ENCODE measurements around the gene CORO2A. TPM values are rescaled to one million over a fixed set of nuclear protein-coding genes. Genes with fewer than 3 reads are reported as not detected.

CORO2A gene
- total and polyA plus RNA-seq, 3 donors from 2014 or later: 28.0 to 50.5 (median 46.3) TPM

- TF ChIP-seq POLR2A (IDR thresholded peaks at IDR 0.05) (no peak), CTCF (IDR thresholded peaks at IDR 0.05) (no peak)
Observed at GRCh38 chr9:98075332-98075805, 117.1 kb downstream of the CORO2A start.

DNA sequence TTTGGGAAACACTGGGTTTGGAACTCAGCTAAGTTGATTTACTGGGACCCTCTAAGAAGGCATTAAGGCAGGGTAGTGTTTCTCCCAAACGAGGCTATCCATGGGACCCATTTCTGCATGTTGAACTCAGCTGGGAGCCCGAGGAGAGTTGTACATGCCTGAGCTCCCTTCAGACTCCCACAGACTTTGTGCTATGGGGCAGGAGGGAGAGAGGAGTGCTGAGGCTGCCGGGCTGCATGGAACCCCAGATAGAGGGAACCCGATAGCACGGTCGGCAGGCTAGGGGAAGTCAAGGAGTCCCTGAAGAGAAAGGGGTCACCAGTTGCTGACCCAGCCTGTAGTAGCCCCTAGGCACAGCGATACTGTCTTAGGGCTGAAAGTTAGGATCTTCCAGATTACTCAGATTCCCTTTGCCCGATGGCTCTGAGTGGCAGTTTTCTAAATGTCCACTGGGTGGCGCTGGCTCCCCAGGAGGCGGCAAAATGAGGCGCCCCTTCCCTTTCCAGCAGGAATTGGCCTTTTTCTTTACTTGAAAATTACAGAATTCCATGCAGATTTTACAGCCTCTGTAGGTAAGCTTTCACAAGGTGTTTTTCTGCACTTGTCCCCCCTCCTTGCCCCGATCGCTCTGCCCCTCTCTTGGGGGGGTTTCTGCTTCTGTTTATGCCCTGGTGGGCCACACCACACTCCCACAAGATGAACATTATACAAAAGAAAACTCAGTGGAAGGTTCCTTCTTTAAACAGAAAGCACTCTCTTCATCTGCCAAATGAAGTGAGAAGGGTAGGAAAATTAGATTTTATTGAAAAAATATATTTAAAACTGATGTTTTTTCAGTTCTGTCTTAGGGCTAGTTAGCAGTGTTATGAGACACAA, 118.1 kb downstream of the CORO2A start:
- no peak overlapping the region for H3K4me3 ChIP-seq
- WGBS, 2 donors: 23 to 25% methylated on average over 11 to 13 of the region's 13 CpGs
- intact Hi-C loops (cut with DNase I; ENCODE audit: low total_unique reads): loop anchor here (5.0 kb wide), 1 partner anchor 188 kb away; no protein-coding TSS in a partner anchor
- H3K27me3 ChIP-seq: no peaks in the 10 kb centered on the region
- TF ChIP-seq POLR2A (IDR thresholded peaks at IDR 0.05) (no peak), CTCF (IDR thresholded peaks at IDR 0.05) (peak; percentile 51 to 97 (median 89))
- peaks cover 5% of the 10 kb centered on the region for H3K4me1 ChIP-seq
- DNase-seq: peak; percentile 72
- H3K27ac ChIP-seq: no peak overlapping the region
- H3K9me3 ChIP-seq: no peaks in the 10 kb centered on the region
- H3K36me3 ChIP-seq (ENCODE audit: low read depth, missing control alignments): no peaks in the 10 kb centered on the region

More at GRCh38 chr9:98075332-98075805, 117.1 kb downstream of the CORO2A start:
- Histone ChIP-seq H3K36me3 (ENCODE audit: low read depth, missing control alignments) (no peaks in the 10 kb centered on the region), H3K27me3 (no peaks in the 10 kb centered on the region), H3K4me3 (no peak overlapping the region), H3K9me3 (no peaks in the 10 kb centered on the region), H3K27ac (no peak overlapping the region), H3K4me1 (peaks cover 5% of the 10 kb centered on the region)
- DNase-seq: peak; percentile 24
- intact Hi-C loops (cut with DNase I; ENCODE audit: low total_unique reads): no loop called here
- WGBS, 2 donors: 57 to 61% methylated on average over 6 of the region's 6 CpGs

GRCh38 chr9:98071737-98072136, 120.7 kb downstream of the CORO2A start:
- H3K27me3 ChIP-seq: no peaks in the 10 kb centered on the region
- no peak overlapping the region for H3K4me3 ChIP-seq
- H3K4me1 ChIP-seq: peaks cover 5% of the 10 kb centered on the region
- no peak overlapping the region for H3K27ac ChIP-seq
- WGBS, 2 donors: 79 to 94% methylated on average over 9 of the region's 9 CpGs
- no peak for DNase-seq
- H3K36me3 ChIP-seq (ENCODE audit: low read depth, missing control alignments): no peaks in the 10 kb centered on the region
- no peaks in the 10 kb centered on the region for H3K9me3 ChIP-seq
- intact Hi-C loops (cut with DNase I; ENCODE audit: low total_unique reads): loop anchor here (5.0 kb wide), 1 partner anchor 191 kb away; no protein-coding TSS in a partner anchor
- TF ChIP-seq POLR2A (IDR thresholded peaks at IDR 0.05): no peak
- TF ChIP-seq CTCF (IDR thresholded peaks at IDR 0.05): no peak

Small RNA genes within 50 kb of the gene (microRNA-seq; reads per million reads assigned to microRNA genes)
- 0 reads per million in 2 donors for gene MIR6854 (ENCODE audit: borderline number of aligned reads in 2 of 2, borderline replicate concordance in 1 of 2)

Small RNA genes within 50 kb of the gene (small RNA-seq; reads per million reads assigned to genes)
- gene MIR6854 (0 reads per million in 2 donors), gene RF00017 (0 reads per million in 2 donors)

Other genes starting within 250 kb of the CORO2A start
- 10 to 100 TPM; 33.8 to 54.3 TPM for gene ANP32B, start 209.3 kb downstream of the CORO2A start, total RNA-seq
- 89.6 TPM for gene ANP32B, start 209.3 kb downstream of the CORO2A start, polyA plus RNA-seq (ENCODE audit: insufficient read depth, low read depth, low replicate concordance)
- gene NANS, start 135.9 kb downstream of the CORO2A start, total RNA-seq: 10 to 100 TPM; 66.5 to 82.5 TPM
- 34.7 TPM for gene NANS, start 135.9 kb downstream of the CORO2A start, polyA plus RNA-seq (ENCODE audit: insufficient read depth, low read depth, low replicate concordance)
- 10 to 100 TPM; 19.6 to 21.3 TPM for gene TRIM14, start 73.4 kb downstream of the CORO2A start, total RNA-seq
- gene TRIM14, start 73.4 kb downstream of the CORO2A start, polyA plus RNA-seq (ENCODE audit: insufficient read depth, low read depth, low replicate concordance): 17.3 TPM
- 1 to 10 TPM; 8.5 to 9.2 TPM for gene TBC1D2, start 63.0 kb upstream of the CORO2A start, total RNA-seq
- 5.1 TPM for gene TBC1D2, start 63.0 kb upstream of the CORO2A start, polyA plus RNA-seq (ENCODE audit: insufficient read depth, low read depth, low replicate concordance)